Skeletal muscle cell (primary cell): ENCODE measurements around the gene HCN2.
"Not testable (repeated sequence)": the region's sequence is repeated elsewhere in the genome, so short reads cannot be mapped to it uniquely, and the experiment has no call there.

Experiments used
- DNase-seq: peaks from one replicate; pipeline ENCODE4 v3.0.0-alpha.2; 2010; ENCODE audit warnings: low read depth
- H3K4me3 ChIP-seq: 2 replicates; pipeline ENCODE4 v1.5.1; 2011; ENCODE audit warnings: low read depth, mild to moderate bottlenecking, control low read depth, low read length, moderate library complexity

Gene HCN2

GRCh38 chr19:615619-616018 lies 25.9 kb downstream of the HCN2 start:
- H3K4me3 ChIP-seq: no peak overlapping the region
- DNase-seq: no peak

GRCh38 chr19:616062-616700 lies 26.5 kb downstream of the HCN2 start:
- DNase-seq: no peak
- no peak overlapping the region for H3K4me3 ChIP-seq

- DNase-seq: no peak
- no peak overlapping the region for H3K4me3 ChIP-seq
These were observed 27.3 kb downstream of the HCN2 start for GRCh38 chr19:616747-617526.

- H3K4me3 ChIP-seq: no peak overlapping the region
- DNase-seq: no peak
These were observed 28.0 kb downstream of the HCN2 start for GRCh38 chr19:617551-618246.

- DNase-seq: no peak
- H3K4me3 ChIP-seq: no peak overlapping the region
These were observed 28.6 kb downstream of the HCN2 start for GRCh38 chr19:618247-618619.

- no peak for DNase-seq
- H3K4me3 ChIP-seq: no peak overlapping the region
These were observed 29.1 kb downstream of the HCN2 start for GRCh38 chr19:618674-619285.

- no peak for DNase-seq
- H3K4me3 ChIP-seq: no peak overlapping the region
These were observed 29.8 kb downstream of the HCN2 start for GRCh38 chr19:619286-620002.

GRCh38 chr19:620166-620862 lies 30.6 kb downstream of the HCN2 start:
- no peak for DNase-seq
- no peak overlapping the region for H3K4me3 ChIP-seq

GRCh38 chr19:621191-621590 lies 31.5 kb downstream of the HCN2 start:
- not testable (repeated sequence) for DNase-seq, H3K4me3 ChIP-seq

GRCh38 chr19:621819-622218 lies 32.1 kb downstream of the HCN2 start:
- H3K4me3 ChIP-seq: no peak overlapping the region
- DNase-seq: no peak

GRCh38 chr19:622666-623065 lies 33.0 kb downstream of the HCN2 start:
- DNase-seq: no peak
- no peak overlapping the region for H3K4me3 ChIP-seq

- DNase-seq: no peak
- no peak overlapping the region for H3K4me3 ChIP-seq
These were observed 33.7 kb downstream of the HCN2 start for GRCh38 chr19:623175-623916.

GRCh38 chr19:623974-624373 lies 34.3 kb downstream of the HCN2 start:
- DNase-seq: peak; percentile 97
- no peak overlapping the region for H3K4me3 ChIP-seq

- no peak for DNase-seq
These were observed 34.9 kb downstream of the HCN2 start for GRCh38 chr19:624433-625109.

GRCh38 chr19:625257-625656 lies 35.6 kb downstream of the HCN2 start:
- DNase-seq: no peak
- no peak overlapping the region for H3K4me3 ChIP-seq

More at GRCh38 chr19:624433-625109, 34.9 kb downstream of the HCN2 start:
- H3K4me3 ChIP-seq: no peak overlapping the region

GRCh38 chr19:626566-626965 lies 36.9 kb downstream of the HCN2 start:
- DNase-seq, H3K4me3 ChIP-seq: not testable (repeated sequence)

- H3K4me3 ChIP-seq: no peak overlapping the region
- DNase-seq: no peak
These were observed 38.5 kb downstream of the HCN2 start for GRCh38 chr19:628168-628567.

GRCh38 chr19:629515-629914 lies 39.8 kb downstream of the HCN2 start:
- not testable (repeated sequence) for H3K4me3 ChIP-seq, DNase-seq
